DOHH2 (cell line): ENCODE data around the gene COLEC12.

ENCODE experiments used
- EZH2phosphoT487 ChIP-seq: fragments of 200-600 bp; sonication (generic); IDR thresholded peaks from 2 replicates; pipeline ENCODE4 v1.6.1; 2017; ENCODE audit warnings: borderline replicate concordance, mild to moderate bottlenecking, antibody characterized with exemption, low read length, moderate library complexity, mixed read lengths
- TF ChIP-seq, protein P1 (sequence below): fragments of 200-600 bp; sonication (generic); IDR thresholded peaks from one replicate; pipeline ENCODE4 v1.5.1; 2014; ENCODE audit warnings: antibody characterized with exemption, mild to moderate bottlenecking, low read depth, low read length; ENCODE audit not compliant: poor library complexity, severe bottlenecking

DNA sequence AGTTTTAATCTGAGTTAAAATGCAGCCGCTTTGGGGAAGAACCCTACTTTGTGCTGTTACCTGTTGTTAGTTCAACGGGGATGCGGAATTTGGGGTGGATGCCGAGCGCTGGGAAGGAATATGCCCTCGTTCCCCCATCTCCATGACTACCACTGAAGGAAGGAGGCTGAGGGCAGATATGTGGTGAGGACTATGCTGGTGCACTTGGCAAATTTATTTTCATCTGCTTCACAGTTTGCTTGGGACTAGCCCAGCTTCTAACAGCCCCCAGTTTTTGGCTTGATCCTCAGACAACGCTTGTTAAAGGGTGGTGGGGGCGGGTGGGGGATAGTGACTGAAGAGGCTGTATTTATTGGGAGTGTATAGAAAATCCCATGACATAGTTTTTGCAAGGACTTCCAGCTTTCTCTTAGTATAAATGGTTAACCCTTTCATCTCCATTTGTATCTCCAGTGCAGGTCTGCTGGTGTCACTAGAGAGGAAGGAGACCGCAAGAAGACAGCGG lies 100.8 kb downstream of the COLEC12 start:
- TF ChIP-seq, protein P1, sequence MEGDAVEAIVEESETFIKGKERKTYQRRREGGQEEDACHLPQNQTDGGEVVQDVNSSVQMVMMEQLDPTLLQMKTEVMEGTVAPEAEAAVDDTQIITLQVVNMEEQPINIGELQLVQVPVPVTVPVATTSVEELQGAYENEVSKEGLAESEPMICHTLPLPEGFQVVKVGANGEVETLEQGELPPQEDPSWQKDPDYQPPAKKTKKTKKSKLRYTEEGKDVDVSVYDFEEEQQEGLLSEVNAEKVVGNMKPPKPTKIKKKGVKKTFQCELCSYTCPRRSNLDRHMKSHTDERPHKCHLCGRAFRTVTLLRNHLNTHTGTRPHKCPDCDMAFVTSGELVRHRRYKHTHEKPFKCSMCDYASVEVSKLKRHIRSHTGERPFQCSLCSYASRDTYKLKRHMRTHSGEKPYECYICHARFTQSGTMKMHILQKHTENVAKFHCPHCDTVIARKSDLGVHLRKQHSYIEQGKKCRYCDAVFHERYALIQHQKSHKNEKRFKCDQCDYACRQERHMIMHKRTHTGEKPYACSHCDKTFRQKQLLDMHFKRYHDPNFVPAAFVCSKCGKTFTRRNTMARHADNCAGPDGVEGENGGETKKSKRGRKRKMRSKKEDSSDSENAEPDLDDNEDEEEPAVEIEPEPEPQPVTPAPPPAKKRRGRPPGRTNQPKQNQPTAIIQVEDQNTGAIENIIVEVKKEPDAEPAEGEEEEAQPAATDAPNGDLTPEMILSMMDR = no peak
- no peak for TF ChIP-seq EZH2phosphoT487
